HUDEP-2 (cell line): ENCODE data around the gene RMND5A.
A peak's percentile ranks its signal among the peaks of the same experiment; 100 is the strongest.

Experiments
- DNase-seq, 76 experiments: peaks; one replicate each; lab custom pipeline; 2025; ENCODE audit not compliant: unreplicated experiment in 76 of 76; lab: John Stamatoyannopoulos, UW

RMND5A gene, protein sequence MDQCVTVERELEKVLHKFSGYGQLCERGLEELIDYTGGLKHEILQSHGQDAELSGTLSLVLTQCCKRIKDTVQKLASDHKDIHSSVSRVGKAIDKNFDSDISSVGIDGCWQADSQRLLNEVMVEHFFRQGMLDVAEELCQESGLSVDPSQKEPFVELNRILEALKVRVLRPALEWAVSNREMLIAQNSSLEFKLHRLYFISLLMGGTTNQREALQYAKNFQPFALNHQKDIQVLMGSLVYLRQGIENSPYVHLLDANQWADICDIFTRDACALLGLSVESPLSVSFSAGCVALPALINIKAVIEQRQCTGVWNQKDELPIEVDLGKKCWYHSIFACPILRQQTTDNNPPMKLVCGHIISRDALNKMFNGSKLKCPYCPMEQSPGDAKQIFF

DNA sequence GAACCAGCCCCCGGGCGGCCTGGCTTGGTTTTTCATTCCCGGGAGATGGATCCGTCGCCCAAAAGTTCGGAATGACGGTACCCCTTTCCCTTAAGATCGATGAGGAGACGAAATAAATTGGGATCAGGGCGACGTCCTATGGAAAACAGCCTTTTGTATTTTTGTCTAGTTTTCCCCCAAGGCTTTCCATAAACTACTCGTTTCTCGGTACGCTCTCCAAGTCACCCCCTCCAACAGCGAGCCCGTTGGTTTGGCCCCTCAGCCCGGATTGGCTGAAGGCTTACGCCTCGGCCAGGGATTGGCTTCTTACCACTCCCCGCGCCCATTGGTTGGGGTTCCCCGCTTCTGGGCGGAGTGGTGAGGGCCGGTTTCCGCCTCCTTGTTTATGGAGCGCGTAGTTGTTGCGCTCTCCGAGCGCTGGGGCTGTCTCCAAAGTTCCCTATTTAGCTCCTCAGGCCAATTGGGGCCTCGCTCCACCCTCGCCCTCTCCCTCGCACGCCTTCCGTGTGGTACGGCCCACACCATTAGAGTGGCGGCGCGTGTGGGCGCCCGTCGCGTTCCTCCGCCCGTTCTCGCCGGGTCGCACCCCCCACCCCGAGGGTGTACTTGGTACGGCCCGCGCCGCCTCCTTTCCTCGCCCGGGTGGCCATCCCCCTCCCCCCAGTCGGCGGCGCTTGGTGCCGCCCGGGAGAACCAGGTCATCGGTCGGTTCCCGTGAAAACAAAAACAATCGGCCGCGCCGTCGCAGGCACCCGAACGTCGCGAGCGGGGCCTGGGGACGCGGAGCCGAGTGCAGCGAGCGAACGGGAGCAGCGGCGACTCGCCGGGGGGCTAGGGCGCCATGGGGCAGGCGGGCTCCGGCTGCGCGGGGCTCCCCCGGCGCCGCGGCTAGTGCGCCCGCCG is at the start of gene RMND5A:
TSS of gene RMND5A (plus strand) at position 655 of the 903 bp plus-strand sequence. CDS start 377 bp downstream, outside the sequence.
- peak in 69 of 76 experiments; percentile 6 to 98 (median 93) for DNase-seq

GRCh38 chr2:86671337-86671981 is 48.6 kb upstream of the RMND5A start:
- DNase-seq: peak in 36 of 76 experiments; percentile 1 to 49 (median 14)

DNA sequence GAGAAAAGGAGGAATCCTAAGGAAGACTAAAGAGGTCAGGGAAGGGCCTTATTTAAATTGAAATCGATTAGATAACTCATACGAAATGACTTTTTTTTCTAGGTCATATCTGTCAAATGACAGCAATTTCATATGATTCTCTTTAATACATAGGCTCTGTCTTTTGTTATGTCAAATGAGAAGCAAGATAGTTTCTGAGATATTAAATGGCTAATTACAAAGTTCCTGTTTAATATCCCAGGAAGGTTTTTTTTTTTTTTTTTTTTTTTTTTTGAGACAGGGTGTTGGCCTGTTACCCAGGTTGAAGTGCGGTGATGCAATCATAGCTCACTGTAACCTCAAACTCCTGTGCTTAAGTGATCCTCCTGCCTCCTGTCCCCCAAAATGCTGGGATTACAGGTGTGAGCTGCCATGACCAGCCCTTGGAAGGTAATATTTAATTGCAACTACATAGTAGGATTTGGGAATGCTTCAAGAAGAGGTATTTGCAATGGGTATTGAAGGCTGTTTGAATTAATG is 48.0 kb upstream of the RMND5A start:
- DNase-seq: no peak

GRCh38 chr2:86673011-86673410 is 47.1 kb upstream of the RMND5A start:
- DNase-seq: no peak

DNA sequence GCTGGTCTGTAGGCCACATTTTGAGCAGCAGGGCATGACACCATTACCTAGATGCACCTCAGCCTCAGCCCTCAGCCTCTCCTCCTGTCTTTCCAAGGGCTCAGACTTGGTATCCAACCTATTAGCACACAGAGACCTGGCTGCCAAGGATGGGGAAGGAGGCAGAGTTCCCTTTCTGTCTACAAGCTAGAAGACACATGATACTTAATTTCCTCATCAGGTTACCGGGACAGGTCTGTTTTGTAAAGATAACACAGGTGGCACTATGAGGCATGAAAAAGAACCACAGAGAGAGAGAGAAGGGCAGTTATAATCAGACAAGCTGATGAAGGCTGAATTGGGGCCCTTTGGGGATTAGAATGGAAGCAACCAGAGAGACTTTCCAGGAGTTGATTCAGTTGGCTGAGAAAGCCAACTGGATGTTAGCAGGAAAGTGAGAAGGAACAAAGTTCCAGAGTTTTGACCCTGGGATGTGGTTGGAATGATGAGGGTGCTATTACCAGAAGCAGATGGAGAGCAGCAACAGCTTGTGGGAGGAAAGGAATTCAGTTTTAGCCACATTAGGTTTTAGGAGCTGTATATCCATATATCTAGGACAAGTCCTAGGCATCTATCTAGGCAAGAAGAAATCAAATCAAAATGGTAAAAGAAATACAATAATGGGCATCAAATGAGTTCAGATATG is 46.0 kb upstream of the RMND5A start:
- no peak for DNase-seq

DNA sequence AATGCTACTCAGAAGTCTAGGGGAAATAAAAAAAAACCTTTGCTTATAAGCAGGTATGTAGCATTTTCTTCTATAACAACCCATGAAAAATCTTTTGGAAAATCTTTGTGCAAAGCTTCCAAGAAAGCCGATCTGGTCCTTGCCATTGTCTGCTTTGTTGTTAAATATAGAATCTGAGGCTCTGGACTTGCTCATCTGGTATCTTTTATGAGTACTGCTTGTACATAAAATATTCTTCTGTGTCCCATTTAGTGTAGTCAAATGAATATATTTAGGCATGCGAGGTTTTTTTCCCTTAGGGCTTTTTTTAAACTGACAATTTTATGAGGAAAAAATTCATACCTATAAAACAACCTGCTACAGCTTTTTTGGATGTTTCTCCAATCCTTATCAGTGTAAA is 45.0 kb upstream of the RMND5A start:
- no peak for DNase-seq

- DNase-seq: no peak
These were observed 44.5 kb upstream of the RMND5A start for GRCh38 chr2:86675511-86676015.

DNA sequence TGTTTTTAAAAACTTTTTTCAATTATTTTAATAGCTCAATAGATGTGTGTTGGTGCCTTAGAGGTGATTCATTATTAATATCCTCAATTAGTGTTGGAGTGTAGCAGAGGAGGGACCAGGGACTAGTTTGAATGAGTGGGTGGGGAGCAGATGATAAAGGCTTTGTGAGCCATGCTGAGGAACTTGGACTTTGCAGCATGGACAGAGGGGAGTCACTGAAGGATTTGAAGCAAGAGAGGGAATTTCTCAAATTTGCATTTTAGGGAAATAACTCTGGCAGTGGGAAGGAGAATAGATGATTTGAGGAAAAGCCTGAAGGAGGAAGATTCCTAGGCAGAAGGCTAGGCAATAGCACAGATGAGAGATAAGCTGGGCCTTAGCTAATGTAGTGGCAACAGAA is 42.3 kb upstream of the RMND5A start:
- DNase-seq: no peak

- no peak for DNase-seq
These were observed 41.1 kb upstream of the RMND5A start for GRCh38 chr2:86679036-86679435.

DNA sequence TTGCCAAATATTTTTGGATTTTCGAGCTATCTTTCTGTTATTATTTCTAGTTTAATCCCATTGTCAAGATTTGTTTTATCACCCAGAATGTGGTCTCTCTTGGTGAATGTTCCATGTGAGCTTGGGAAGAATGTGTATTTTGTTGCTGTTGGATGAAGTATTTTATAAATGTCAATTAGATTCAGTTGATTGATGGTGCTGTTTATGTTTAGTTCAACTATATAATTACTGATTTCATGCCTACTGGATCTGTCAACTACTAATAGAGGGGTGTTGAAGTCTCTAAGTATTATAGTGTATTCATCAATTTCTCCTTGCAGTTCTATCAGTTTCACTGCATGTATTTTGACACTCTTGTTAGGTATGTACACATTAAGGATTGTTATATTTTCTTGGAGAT is 34.7 kb upstream of the RMND5A start:
- DNase-seq: no peak

DNA sequence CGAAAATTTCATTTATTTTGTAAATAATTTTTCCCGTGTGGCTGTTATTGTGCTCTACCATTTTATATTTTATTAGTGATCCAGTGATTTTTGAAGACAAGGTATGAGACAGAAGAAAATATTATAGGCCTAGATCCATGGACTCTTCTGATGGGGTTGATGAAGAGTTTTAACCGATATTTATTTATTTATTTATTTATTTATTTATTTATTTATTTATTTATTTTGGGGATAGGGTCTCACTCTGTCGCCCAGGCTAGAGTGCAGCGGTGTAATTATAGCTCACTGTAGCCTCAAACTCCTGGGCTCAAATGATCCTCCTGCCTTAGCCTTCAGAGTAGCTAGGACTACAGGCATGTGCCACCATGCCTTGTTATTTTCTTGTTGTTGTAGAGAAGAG is 33.6 kb upstream of the RMND5A start:
- DNase-seq: no peak

DNA sequence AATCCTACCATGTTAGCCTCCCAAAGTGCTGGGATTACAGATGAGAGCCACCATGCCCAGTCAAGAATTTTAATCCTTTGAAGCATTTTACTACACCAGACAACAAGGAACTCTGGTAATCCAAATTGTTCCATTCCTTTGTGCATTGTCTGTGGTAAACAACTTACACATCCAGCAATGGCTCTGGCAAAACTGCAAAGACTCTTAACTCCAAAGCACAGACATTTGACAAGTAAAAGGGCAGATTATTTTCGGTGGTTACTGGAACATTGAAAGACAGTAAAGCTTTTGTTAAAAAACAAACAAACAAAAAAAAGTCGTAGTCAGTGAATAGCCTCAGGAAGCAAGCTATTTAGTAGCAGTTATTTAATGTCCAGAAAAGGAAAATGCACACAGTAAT is 33.2 kb upstream of the RMND5A start:
- DNase-seq: no peak

DNA sequence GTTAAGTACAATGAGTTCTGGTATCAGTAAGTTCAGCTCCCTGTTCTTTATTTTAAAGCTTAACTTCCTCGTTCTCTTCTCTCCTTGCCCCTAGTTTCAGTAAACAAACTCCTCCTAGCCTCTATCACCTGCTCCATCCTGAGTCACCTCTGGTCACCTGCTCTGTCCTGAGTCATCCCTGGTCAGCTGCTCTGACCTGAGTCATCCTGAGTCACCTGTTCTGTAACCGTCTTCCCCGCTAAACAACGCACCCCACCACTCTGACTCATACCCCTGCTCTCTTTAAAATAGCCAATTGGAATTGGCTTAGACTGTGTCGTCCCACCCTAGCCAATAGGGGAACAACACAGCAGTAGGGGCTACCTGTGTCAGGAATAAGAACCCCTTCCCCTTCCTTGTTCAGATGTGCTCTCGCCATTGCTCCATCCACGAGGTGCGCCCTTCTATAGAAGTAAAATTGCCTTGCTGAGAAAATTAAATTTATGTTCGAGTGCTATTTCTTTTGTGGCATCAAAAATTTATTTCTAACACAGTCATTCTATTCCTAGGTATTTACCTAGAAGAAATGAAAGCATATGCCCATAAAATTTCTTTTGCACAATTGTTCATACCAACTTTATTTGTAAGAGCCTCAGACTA is 24.9 kb upstream of the RMND5A start:
- no peak for DNase-seq

GRCh38 chr2:86697551-86698104 is 22.5 kb upstream of the RMND5A start:
- DNase-seq: no peak

- DNase-seq: no peak
These were observed 19.4 kb upstream of the RMND5A start for GRCh38 chr2:86700690-86701089.

GRCh38 chr2:86703704-86704361 is 16.3 kb upstream of the RMND5A start:
- peak in 31 of 76 experiments; percentile 1 to 77 (median 23) for DNase-seq

- DNase-seq: peak in 3 of 76 experiments; percentile 1 to 17 (median 4)
These were observed 15.6 kb upstream of the RMND5A start for GRCh38 chr2:86704459-86704971.

GRCh38 chr2:86706220-86706619 is 13.9 kb upstream of the RMND5A start:
- DNase-seq: no peak

DNA sequence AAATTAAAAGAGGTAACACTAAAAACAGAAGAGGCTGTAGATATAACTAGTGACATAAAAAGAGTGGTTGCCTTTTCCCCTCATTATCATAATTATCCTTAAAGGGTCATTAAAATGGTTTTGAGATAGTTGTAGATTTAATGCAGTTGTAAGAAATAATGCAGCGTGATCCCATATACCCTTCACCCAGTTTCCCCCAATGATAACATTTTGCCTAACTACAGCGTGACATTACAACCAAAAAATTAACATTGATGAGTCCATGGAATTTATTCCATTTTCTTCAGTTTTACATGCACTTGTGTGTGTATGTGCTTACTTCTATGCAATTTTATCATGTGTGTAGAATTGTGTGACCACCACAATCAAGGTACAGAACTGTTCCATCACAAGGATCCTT is 13.2 kb upstream of the RMND5A start:
- no peak for DNase-seq
